GM12878 (cell line): ENCODE results near the gene CPT1C. TPM values are rescaled to one million over a fixed set of nuclear protein-coding genes. Genes with fewer than 3 reads are reported as not detected.

ENCODE experiments used
- CREM ChIP-seq: IDR thresholded peaks from 2 replicates; pipeline ENCODE4 v1.6.1; 2014; ENCODE audit warnings: antibody characterized with exemption, low read depth
- EGR1 ChIP-seq, 2 experiments: IDR thresholded peaks; 1 replicate in 1 of 2; 2 replicates in 1 of 2; pipeline ENCODE4 v1.6.1; 2011 to 2012; ENCODE audit warnings: low read depth in 2 of 2, low read length in 2 of 2, borderline replicate concordance in 1 of 2, mild to moderate bottlenecking in 1 of 2, moderate library complexity in 1 of 2
- JUND ChIP-seq: IDR thresholded peaks from 2 replicates; pipeline ENCODE4 v1.6.1; 2012; ENCODE audit warnings: low read depth, mild to moderate bottlenecking, low read length, improper control_type of control experiment, moderate library complexity
- NFXL1 ChIP-seq: fragments of 450-650 bp; IDR thresholded peaks from 2 replicates; pipeline ENCODE4 v1.6.1; 2017; ENCODE audit warnings: antibody characterized with exemption, mild to moderate bottlenecking, borderline replicate concordance
- NFYA ChIP-seq: IDR thresholded peaks from 2 replicates; pipeline ENCODE4 v1.6.1; 2011; ENCODE audit warnings: low read depth, mild to moderate bottlenecking, low read length, improper control_type of control experiment, borderline replicate concordance
- POLR2AphosphoS5 ChIP-seq: IDR thresholded peaks from 2 replicates; pipeline ENCODE4 v1.6.1; 2011; ENCODE audit warnings: mild to moderate bottlenecking, low read length, inconsistent platforms
- POU2F2 ChIP-seq: IDR thresholded peaks from 3 replicates; pipeline ENCODE4 v1.6.1; 2011; ENCODE audit warnings: low read depth, mild to moderate bottlenecking, low read length, borderline replicate concordance
- SMC3 ChIP-seq: IDR thresholded peaks from 2 replicates; pipeline ENCODE4 v1.6.1; 2011; ENCODE audit warnings: low read length, improper control_type of control experiment, borderline replicate concordance
- SUZ12 ChIP-seq: fragments of 200-600 bp; sonication (generic); IDR thresholded peaks from one replicate; pipeline ENCODE4 v1.6.1; 2018; ENCODE audit warnings: antibody characterized with exemption, mild to moderate bottlenecking; ENCODE audit not compliant: unreplicated experiment
- polyA plus RNA-seq, 11 experiments: library from polyadenylated mRNA; depleted of rRNA in 4 of 11; unstranded in 6 of 11; stranded (reverse) in 5 of 11; fragments of >200 nt; fragmentation: Nextera tagmentation in 4 of 11; fragmentation: Illumina TruSeq in 1 of 11; extraction: Ambion mirVana in 4 of 11; extraction: Trizol in 1 of 11; gene quantifications; 1 replicate in 1 of 11; 2 replicates in 10 of 11; pipeline versions ENCODE4 v1.2.1 to v1.2.3, GENCODE V29; 2011 to 2016; ENCODE audit warnings: inconsistent platforms in 2 of 11, missing spikeins in 2 of 11, low read depth in 1 of 11
- total RNA-seq, 4 experiments: library from RNA; depleted of rRNA in 3 of 4; stranded (reverse); fragments of >200 nt in 3 of 4; fragmentation: Illumina TruSeq in 1 of 4; extraction: Trizol in 1 of 4; gene quantifications; 2 replicates each; pipeline versions ENCODE4 v1.2.1 to v1.2.3, GENCODE V29; 2013 to 2021
- TF ChIP-seq, protein P1 (sequence below): fragments of 450-650 bp; IDR thresholded peaks from 2 replicates; pipeline ENCODE4 v1.6.1; 2017; ENCODE audit warnings: low read depth, mild to moderate bottlenecking, moderate library complexity
- TF ChIP-seq, protein P2 (sequence below): fragments of 450-650 bp; IDR thresholded peaks from 2 replicates; pipeline ENCODE4 v1.6.1; 2017; ENCODE audit warnings: mild to moderate bottlenecking, moderate library complexity
- TF ChIP-seq, protein P3 (sequence below): fragments of 450-650 bp; conservative IDR thresholded peaks from 2 replicates; pipeline ENCODE4 v1.6.1; 2017; ENCODE audit warnings: mild to moderate bottlenecking, moderate library complexity
- TF ChIP-seq, protein P4 (sequence below): IDR thresholded peaks from 2 replicates; pipeline ENCODE4 v1.6.1; 2012; ENCODE audit warnings: low read length, inconsistent platforms
- TF ChIP-seq, protein P5 (sequence below): IDR thresholded peaks from 2 replicates; pipeline ENCODE4 v1.6.1; 2012; ENCODE audit warnings: low read depth, low read length, improper control_type of control experiment
- TF ChIP-seq, protein P6 (sequence below): fragments of 450-650 bp; IDR thresholded peaks from 2 replicates; pipeline ENCODE4 v1.6.1; 2018; ENCODE audit warnings: mild to moderate bottlenecking, low read depth, moderate library complexity; ENCODE audit not compliant: partially characterized antibody

Gene CPT1C
- total and polyA plus RNA-seq, 10 of the 15 experiments (the other 5 are each of a cell fraction or from before 2014, with no cell fraction given) = 0.04 to 0.56 (median 0.21) TPM; not detected in 3

DNA sequence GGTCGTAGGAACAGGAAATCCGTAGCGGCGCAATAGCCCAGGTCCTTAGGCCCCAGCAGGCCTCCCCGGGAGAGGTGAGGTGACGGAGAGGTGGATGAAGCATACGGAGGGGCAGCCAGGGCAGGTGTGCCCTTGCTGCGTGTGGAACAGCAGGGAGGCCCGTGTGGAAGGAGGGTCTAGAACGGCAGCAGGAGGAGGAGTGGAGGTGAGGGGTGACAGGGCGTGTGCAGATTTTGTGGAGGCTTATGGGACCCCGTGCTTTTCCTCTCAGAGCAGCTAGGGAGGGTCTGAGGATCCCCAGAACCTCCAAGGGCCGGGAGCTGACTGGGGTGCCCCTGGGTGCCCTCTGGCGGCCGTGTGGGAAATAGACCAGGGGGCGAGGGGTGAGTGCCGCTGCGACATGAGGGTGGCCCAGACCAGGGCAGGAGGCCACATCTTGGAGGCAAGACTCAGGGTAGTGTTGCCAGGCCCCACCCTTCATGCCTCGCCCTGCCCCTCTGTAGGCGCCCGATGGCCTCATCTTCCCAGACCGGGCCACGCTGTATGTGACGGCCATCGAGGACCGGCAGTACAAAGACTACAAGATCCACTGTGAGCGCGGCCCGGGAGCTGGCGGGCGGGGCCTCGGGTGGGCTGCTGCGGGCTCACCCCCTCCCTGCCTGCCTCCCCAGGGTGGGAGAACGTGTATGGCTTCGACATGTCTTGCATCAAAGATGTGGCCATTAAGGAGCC, 6.5 kb upstream of the CPT1C start (continued):
- TF ChIP-seq, protein P1, sequence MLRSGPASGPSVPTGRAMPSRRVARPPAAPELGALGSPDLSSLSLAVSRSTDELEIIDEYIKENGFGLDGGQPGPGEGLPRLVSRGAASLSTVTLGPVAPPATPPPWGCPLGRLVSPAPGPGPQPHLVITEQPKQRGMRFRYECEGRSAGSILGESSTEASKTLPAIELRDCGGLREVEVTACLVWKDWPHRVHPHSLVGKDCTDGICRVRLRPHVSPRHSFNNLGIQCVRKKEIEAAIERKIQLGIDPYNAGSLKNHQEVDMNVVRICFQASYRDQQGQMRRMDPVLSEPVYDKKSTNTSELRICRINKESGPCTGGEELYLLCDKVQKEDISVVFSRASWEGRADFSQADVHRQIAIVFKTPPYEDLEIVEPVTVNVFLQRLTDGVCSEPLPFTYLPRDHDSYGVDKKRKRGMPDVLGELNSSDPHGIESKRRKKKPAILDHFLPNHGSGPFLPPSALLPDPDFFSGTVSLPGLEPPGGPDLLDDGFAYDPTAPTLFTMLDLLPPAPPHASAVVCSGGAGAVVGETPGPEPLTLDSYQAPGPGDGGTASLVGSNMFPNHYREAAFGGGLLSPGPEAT = no peak
- TF ChIP-seq, protein P2, sequence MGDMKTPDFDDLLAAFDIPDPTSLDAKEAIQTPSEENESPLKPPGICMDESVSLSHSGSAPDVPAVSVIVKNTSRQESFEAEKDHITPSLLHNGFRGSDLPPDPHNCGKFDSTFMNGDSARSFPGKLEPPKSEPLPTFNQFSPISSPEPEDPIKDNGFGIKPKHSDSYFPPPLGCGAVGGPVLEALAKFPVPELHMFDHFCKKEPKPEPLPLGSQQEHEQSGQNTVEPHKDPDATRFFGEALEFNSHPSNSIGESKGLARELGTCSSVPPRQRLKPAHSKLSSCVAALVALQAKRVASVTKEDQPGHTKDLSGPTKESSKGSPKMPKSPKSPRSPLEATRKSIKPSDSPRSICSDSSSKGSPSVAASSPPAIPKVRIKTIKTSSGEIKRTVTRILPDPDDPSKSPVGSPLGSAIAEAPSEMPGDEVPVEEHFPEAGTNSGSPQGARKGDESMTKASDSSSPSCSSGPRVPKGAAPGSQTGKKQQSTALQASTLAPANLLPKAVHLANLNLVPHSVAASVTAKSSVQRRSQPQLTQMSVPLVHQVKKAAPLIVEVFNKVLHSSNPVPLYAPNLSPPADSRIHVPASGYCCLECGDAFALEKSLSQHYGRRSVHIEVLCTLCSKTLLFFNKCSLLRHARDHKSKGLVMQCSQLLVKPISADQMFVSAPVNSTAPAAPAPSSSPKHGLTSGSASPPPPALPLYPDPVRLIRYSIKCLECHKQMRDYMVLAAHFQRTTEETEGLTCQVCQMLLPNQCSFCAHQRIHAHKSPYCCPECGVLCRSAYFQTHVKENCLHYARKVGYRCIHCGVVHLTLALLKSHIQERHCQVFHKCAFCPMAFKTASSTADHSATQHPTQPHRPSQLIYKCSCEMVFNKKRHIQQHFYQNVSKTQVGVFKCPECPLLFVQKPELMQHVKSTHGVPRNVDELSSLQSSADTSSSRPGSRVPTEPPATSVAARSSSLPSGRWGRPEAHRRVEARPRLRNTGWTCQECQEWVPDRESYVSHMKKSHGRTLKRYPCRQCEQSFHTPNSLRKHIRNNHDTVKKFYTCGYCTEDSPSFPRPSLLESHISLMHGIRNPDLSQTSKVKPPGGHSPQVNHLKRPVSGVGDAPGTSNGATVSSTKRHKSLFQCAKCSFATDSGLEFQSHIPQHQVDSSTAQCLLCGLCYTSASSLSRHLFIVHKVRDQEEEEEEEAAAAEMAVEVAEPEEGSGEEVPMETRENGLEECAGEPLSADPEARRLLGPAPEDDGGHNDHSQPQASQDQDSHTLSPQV = no peak
- TF ChIP-seq NFXL1 (no peak), SUZ12 (no peak), POLR2AphosphoS5 (peak; percentile 79), POU2F2 (0 out of 3 replicates have a peak, but pooled peaks have one; percentile 24), CREM (no peak), JUND (no peak), NFYA (no peak), SMC3 (peak; percentile 25; the same call in 1 of the 2 replicates), EGR1 (IDR thresholded peaks at IDR 0.05; ENCODE audit: borderline replicate concordance in 1 of 2, low read depth in 2 of 2, low read length in 2 of 2) (0 out of 3 replicates have a peak, but pooled peaks of 1 of the 2 experiments have one; percentile 2)
- TF ChIP-seq, protein P3, sequence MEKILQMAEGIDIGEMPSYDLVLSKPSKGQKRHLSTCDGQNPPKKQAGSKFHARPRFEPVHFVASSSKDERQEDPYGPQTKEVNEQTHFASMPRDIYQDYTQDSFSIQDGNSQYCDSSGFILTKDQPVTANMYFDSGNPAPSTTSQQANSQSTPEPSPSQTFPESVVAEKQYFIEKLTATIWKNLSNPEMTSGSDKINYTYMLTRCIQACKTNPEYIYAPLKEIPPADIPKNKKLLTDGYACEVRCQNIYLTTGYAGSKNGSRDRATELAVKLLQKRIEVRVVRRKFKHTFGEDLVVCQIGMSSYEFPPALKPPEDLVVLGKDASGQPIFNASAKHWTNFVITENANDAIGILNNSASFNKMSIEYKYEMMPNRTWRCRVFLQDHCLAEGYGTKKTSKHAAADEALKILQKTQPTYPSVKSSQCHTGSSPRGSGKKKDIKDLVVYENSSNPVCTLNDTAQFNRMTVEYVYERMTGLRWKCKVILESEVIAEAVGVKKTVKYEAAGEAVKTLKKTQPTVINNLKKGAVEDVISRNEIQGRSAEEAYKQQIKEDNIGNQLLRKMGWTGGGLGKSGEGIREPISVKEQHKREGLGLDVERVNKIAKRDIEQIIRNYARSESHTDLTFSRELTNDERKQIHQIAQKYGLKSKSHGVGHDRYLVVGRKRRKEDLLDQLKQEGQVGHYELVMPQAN = no peak
- TF ChIP-seq, protein P4, sequence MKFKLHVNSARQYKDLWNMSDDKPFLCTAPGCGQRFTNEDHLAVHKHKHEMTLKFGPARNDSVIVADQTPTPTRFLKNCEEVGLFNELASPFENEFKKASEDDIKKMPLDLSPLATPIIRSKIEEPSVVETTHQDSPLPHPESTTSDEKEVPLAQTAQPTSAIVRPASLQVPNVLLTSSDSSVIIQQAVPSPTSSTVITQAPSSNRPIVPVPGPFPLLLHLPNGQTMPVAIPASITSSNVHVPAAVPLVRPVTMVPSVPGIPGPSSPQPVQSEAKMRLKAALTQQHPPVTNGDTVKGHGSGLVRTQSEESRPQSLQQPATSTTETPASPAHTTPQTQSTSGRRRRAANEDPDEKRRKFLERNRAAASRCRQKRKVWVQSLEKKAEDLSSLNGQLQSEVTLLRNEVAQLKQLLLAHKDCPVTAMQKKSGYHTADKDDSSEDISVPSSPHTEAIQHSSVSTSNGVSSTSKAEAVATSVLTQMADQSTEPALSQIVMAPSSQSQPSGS = no peak
- TF ChIP-seq, protein P5, sequence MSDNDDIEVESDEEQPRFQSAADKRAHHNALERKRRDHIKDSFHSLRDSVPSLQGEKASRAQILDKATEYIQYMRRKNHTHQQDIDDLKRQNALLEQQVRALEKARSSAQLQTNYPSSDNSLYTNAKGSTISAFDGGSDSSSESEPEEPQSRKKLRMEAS = no peak
- TF ChIP-seq, protein P6, sequence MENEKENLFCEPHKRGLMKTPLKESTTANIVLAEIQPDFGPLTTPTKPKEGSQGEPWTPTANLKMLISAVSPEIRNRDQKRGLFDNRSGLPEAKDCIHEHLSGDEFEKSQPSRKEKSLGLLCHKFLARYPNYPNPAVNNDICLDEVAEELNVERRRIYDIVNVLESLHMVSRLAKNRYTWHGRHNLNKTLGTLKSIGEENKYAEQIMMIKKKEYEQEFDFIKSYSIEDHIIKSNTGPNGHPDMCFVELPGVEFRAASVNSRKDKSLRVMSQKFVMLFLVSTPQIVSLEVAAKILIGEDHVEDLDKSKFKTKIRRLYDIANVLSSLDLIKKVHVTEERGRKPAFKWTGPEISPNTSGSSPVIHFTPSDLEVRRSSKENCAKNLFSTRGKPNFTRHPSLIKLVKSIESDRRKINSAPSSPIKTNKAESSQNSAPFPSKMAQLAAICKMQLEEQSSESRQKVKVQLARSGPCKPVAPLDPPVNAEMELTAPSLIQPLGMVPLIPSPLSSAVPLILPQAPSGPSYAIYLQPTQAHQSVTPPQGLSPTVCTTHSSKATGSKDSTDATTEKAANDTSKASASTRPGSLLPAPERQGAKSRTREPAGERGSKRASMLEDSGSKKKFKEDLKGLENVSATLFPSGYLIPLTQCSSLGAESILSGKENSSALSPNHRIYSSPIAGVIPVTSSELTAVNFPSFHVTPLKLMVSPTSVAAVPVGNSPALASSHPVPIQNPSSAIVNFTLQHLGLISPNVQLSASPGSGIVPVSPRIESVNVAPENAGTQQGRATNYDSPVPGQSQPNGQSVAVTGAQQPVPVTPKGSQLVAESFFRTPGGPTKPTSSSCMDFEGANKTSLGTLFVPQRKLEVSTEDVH = no peak
